ENCODE measurements around the gene ADI1. TPM values are rescaled to one million over a fixed set of nuclear protein-coding genes. Genes with fewer than 3 reads are reported as not detected.

ADI1 gene
- total RNA-seq, 1 donor from 2014 or later = 21.6 TPM

- no peak for TF ChIP-seq CTCF (IDR thresholded peaks at IDR 0.05; ENCODE audit: unreplicated experiment)
- H3K4me1 Mint-ChIP-seq (ENCODE audit: unreplicated experiment) = peaks cover 2% of the 10 kb centered on the region
- peaks cover 33% of the 10 kb centered on the region for H3K36me3 Mint-ChIP-seq (ENCODE audit: low read depth, unreplicated experiment)
- H3K4me3 Mint-ChIP-seq (ENCODE audit: unreplicated experiment) = peak overlapping the region; percentile 54
- H3K9me3 Mint-ChIP-seq (ENCODE audit: unreplicated experiment) = no peaks in the 10 kb centered on the region
- no peak for DNase-seq (ENCODE audit: low spot score)
- H3K27ac Mint-ChIP-seq (ENCODE audit: unreplicated experiment) = no peak overlapping the region
- H3K27me3 Mint-ChIP-seq (ENCODE audit: unreplicated experiment) = peaks cover 6% of the 10 kb centered on the region
Observed at GRCh38 chr2:3460156-3460555, 59.2 kb downstream of the ADI1 start.

- Mint-ChIP-seq H3K9me3 (ENCODE audit: unreplicated experiment) (no peaks in the 10 kb centered on the region), H3K27me3 (ENCODE audit: unreplicated experiment) (peaks cover 4% of the 10 kb centered on the region), H3K4me3 (ENCODE audit: unreplicated experiment) (no peak overlapping the region), H3K4me1 (ENCODE audit: unreplicated experiment) (peaks cover 5% of the 10 kb centered on the region), H3K36me3 (ENCODE audit: low read depth, unreplicated experiment) (peaks cover 33% of the 10 kb centered on the region), H3K27ac (ENCODE audit: unreplicated experiment) (no peak overlapping the region)
- TF ChIP-seq CTCF (IDR thresholded peaks at IDR 0.05; ENCODE audit: unreplicated experiment) = no peak
- no peak for DNase-seq (ENCODE audit: low spot score)
Observed at GRCh38 chr2:3459185-3460015, 59.9 kb downstream of the ADI1 start.

- peak overlapping the region; percentile 57 for H3K4me3 Mint-ChIP-seq (ENCODE audit: unreplicated experiment)
Observed at GRCh38 chr2:3458396-3459184, 60.7 kb downstream of the ADI1 start.

GRCh38 chr2:3457524-3458395, 61.6 kb downstream of the ADI1 start:
- DNase-seq (ENCODE audit: low spot score) = no peak
- H3K27me3 Mint-ChIP-seq (ENCODE audit: unreplicated experiment) = peaks cover 2% of the 10 kb centered on the region
- TF ChIP-seq CTCF (IDR thresholded peaks at IDR 0.05; ENCODE audit: unreplicated experiment) = no peak
- H3K4me1 Mint-ChIP-seq (ENCODE audit: unreplicated experiment) = peaks cover 16% of the 10 kb centered on the region
- H3K36me3 Mint-ChIP-seq (ENCODE audit: low read depth, unreplicated experiment) = peaks cover 32% of the 10 kb centered on the region
- H3K4me3 Mint-ChIP-seq (ENCODE audit: unreplicated experiment) = no peak overlapping the region
- H3K27ac Mint-ChIP-seq (ENCODE audit: unreplicated experiment) = no peak overlapping the region
- no peaks in the 10 kb centered on the region for H3K9me3 Mint-ChIP-seq (ENCODE audit: unreplicated experiment)

More at GRCh38 chr2:3458396-3459184, 60.7 kb downstream of the ADI1 start:
- Mint-ChIP-seq H3K27me3 (ENCODE audit: unreplicated experiment) (peaks cover 2% of the 10 kb centered on the region), H3K36me3 (ENCODE audit: low read depth, unreplicated experiment) (peaks cover 32% of the 10 kb centered on the region), H3K27ac (ENCODE audit: unreplicated experiment) (peak overlapping the region; percentile 38), H3K9me3 (ENCODE audit: unreplicated experiment) (no peaks in the 10 kb centered on the region), H3K4me1 (ENCODE audit: unreplicated experiment) (peaks cover 9% of the 10 kb centered on the region)
- no peak for DNase-seq (ENCODE audit: low spot score)
- TF ChIP-seq CTCF (IDR thresholded peaks at IDR 0.05; ENCODE audit: unreplicated experiment) = no peak

All from endothelial cell (in vitro differentiated cells).